Amniotic epithelial cell (primary cell): ENCODE measurements around the gene PAQR8.

Experiments used
- DNase-seq: peaks from one replicate; pipeline ENCODE4 v3.0.0-alpha.2; 2010; ENCODE audit warnings: low read depth

The PAQR8 gene, protein sequence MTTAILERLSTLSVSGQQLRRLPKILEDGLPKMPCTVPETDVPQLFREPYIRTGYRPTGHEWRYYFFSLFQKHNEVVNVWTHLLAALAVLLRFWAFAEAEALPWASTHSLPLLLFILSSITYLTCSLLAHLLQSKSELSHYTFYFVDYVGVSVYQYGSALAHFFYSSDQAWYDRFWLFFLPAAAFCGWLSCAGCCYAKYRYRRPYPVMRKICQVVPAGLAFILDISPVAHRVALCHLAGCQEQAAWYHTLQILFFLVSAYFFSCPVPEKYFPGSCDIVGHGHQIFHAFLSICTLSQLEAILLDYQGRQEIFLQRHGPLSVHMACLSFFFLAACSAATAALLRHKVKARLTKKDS

DNA sequence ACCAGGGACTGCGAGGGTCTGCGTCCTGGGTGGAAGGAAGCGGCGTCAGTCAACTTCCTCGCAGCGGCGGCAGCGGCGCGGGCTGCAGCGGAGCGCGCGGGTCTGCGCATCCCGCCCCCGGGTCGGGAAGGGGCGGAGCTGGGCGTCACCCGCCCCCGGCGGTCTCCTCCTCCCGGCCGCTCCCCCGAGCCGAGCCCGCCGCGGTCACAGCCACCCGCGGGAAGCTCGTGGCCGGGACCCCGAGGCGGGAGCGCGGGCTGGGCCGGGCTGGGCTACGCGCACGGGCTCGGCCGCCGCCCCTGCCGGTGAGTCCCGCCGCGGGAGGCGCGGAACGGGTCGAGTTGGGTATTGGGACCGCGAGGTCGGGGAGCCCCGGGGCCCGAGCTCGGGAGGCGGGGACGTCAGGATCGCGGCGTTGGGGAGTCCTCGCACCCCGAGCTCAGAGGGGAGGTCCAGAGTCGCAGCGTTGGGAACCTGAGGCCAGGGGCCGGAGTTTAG lies at the start of gene PAQR8:
PAQR8 (plus strand) TSS at position 207 of the 498 bp plus-strand sequence. CDS start 41,063 bp downstream, outside the sequence.
- peak; percentile 54 for DNase-seq

DNA sequence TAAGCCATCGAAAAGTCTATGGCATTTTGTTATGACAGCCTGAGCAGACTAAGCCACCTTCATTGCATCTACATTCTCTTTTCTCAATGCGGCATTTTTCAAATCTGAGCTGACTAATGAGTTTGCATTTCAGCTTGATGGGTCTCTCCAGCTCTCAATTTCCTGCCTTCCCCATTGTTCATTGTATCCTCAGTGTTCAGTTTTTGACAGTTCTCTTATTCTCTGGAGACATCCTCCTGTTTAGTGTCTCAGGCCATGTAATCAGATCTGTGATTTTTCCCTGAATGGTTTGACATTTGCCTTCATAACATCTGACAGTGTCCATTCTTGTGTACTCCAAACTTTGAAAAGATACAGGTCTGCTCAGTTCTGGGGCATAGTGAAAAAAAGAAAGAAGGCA lies 49.5 kb upstream of the PAQR8 start:
- DNase-seq, result no peak

DNA sequence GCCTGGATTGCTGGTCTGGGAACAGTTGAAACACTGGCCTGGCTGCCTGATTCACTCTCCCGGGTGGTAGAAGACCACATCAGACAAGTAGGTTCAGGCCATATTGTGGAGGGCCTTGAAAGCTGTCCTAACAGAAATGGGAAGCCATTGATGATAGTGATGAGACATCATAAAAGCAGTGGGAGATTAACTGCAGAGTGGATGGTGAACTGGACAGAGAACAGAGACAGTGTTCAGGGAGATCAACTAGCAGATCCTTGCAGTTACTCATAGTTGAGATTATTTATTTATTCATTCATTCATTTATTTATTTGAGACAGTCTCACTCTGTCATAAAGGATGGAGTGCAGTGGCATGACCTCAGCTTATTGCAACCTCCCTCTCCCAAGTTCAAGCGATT lies 47.2 kb upstream of the PAQR8 start:
- DNase-seq, result no peak

DNA sequence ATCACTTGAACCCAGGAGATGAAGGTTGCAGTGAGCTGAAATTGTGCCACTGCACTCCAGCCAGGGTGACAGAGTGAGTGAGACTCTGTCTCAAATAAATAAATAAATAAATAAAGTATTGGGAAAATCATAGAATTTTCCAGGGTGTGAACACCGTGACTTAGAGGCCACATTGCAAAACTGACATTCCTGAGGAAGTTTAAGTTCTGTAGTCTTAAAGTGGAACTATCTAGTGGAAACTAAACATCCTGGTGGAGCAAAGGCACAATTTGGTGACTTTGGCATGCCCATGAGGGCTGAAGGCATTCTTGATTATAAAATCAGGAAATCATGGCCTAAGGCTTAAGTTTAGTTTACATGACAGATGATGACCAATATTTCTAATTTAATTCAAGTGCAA lies 44.7 kb upstream of the PAQR8 start:
- no peak for DNase-seq

DNA sequence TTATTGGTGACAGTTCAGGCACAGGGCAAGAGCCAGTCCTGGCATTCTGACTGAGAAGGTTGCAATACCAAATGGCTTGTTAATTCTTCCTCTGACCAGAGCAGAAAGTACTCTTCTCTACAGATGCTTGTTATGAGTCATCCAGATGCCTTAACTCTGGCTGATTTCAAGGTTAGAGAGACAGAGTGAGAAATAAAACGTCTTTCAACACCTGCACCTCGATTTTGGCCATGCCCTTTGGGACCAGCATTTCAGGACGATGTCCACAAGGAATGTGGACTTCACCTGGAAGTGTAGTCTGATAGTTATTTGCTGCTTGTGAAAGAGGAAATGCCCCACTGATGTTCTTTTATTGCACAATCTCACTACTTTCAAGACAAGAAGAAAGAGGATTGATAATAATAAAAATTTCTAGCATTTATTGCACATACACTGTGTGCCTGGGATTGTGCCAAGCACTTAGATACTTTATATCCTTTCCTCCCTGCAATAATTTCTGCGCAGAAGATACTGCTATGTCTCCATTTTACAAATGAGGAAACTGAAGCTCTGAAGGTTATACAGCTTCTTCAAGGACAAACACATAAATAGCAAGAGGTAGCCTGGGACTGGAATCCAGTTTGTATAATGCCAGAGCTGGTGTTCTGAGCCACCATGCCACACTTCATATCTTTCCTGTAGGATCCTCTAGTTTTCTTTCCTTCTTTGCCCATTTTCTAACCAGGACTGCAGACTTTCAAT lies 43.9 kb upstream of the PAQR8 start:
- DNase-seq, result peak; percentile 72

DNA sequence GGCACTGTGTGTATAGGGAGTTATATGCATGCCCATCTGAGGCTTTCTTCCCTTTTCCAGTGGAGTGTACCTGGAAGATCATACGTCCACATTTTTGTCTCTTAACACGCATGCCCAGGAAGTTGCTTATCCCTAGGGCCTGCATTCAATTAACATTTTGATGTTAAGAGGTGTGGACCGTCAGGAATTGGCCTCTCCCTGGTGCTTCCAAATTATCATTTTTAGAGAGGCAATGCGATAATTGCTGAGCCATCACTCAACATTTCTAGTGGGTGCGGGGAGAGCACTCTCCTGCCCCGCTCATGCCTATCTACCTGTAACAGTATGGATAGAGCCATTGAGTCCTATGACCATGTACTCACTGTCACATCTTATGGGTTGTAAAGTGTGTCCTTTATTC lies 37.8 kb upstream of the PAQR8 start:
- DNase-seq, result no peak

DNA sequence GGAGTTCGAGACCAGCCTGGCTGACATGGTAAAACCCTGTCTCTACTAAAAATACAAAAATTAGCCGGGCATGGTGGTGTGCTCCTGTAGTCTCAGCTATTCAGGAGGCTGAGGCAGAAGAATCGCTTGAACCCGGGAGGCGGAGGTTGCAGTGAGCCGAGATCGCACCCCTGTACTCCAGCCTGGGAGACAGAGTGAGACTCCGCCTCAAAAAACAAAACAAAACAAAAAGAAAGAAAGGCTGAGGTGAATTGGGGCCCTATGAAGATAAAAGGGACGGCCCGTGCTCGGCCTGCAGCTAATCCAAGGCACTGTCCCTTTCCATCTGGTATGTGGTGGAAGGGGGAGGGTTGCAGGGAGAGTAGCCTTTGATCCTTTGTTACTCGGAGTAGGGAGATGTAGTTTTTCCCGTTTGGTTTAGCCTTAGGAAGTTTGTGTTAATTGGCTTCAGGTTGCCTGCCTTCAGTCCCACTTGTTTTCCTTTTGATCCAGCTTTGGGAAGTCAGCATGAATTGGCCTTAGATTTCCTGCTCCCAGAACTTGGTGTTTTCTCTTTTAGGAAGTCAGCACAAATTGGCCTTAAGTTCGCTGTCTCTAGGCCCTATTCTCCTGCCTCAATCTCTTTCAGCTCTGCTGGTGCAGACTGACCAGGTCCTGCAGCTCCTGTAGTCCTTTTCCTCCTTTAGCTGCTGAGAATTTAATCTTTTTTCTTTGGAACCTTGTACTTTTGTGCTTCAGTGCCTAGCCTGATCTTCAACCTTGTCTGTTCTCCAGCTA lies 36.1 kb upstream of the PAQR8 start:
- DNase-seq, result no peak

DNA sequence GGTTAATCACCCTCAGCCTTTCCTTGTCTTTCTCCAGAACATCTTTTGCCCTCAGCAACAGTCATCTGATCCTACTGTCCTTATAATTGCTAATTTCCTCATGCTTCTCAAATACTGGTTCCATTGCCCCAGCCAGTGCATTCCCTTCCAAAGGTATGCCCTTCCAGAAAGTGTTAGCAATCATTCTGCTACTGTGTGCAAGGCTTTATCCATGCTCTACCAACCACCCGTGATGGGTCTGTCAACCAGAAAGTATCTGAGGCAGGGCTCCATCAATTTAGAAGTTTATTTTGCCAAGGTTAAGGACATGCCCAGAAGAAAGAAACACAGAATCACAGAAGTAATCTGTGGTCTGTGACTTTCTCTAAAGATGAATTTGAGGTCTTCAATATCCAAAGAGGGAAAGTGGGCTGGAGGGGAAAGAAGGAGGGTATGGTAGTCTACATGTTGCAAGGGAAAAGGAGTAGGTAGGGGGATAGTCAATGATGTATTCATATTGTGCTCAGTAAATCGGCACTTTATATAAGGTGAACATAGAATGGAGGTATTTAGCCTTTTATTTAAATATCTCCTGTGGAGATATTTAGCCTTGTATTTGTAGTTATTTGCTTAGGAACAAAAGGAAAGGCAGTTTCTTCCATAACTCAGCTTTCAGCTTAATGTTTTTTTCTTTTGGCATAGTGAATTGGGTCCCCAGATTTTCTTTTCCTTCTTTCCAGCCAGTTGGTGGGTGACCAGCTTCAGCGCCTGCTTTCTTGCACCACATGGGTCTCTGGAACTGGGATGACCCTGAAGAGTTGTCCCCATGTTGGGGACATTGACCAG lies 35.2 kb upstream of the PAQR8 start:
- DNase-seq, result no peak

DNA sequence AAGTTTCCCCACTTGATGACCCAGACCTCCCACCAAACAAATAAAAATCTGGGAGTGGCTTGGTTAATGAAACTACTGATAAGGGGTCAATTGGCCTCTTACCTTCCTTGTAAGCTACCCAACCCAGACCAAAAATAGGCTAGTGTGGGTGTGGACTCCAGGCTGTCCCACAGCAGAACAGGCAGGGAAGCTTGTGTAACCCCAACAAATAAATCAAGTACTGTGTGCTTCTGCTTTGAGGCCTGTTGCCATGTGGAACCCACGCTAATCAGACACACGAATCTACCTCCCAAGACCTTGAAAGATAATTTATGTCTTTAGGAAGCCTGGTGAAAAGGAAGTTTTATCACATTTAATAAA lies 33.7 kb upstream of the PAQR8 start:
- peak; percentile 21 for DNase-seq

DNA sequence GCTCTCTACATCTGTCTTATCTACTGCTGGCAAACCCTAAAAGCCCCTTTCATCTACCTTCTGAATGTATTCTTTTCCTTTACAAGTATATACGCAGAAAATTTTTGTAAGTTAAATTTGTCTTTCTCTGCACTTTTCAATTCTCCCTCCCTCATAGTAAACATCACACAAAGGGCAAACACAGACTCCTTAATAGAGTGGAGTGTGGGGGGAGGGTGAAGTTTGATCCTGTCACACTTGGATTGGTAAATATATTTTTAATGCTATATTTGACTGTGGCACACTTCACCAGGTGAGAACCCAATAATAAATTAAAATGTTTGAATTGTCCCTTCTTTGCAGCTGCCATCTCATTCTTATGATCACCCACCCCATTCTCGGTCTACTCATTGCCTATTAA lies 33.2 kb upstream of the PAQR8 start:
- no peak for DNase-seq

DNA sequence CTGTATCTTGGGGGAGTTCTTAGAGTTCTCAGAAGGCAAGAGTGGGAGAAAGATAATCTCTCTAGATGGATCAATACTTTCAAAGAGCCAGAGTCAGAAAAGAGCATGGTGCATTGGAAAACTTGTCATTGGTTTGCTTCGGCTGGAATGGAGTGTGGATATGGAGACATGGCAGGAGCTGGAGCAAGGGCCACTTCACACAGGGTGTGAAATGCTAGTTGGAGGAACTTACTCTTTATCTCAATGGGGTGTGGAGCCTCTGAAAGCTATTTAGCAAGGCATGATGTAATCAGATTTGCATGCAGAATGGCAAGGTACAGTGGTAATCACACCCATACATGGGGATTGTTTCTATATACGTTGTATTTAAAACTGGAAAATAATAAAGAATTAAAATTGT lies 31.5 kb upstream of the PAQR8 start:
- DNase-seq, result no peak

DNA sequence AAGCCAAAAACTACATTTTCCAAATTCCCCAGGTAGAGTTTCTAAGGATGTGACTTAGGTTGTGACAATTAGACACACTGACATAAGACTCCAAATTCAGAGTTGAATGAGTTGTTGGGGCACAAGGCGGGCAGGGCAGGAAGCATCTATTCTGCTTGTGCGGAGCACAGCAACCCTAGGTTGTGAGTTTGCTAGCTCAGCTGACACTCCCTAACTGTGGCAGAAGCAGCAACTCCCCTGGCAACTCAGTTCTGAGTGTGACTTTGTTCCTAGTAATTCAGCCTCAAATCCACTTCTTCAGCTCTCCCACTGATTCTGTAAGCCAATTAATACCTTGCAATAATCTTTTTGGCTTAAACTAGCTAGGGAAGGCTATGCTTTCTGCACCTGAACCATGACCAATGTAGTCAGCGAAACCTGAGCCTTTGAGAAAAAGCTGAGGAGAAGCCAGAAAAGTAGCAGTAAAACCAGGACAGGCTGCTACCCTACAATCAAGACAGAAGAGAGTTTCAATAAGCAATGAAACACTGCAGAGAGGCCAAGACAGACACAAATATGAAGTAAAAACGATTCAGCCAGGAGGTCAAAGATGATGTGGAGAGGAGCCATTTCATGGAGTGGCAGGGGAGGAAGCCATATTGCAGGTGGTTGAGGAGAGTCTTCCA lies 30.0 kb upstream of the PAQR8 start:
- DNase-seq, result no peak

DNA sequence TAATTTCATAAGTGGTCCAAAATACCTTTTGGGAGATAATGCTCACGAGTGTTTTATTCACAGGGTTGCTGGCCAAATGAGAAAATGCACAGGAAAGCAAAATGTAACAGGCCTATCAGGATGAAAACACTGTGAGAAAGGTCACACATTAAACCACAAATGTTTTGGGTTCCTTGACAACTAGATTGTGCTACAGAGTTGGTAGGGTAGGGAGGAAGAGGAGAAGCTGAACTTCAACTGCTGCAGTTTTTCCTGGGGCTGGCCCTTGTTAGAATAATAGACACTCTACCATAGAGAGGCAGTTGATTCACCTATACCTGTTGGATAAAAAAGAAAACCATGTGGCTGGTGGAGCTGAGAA lies 28.1 kb upstream of the PAQR8 start:
- DNase-seq, result peak; percentile 30

DNA sequence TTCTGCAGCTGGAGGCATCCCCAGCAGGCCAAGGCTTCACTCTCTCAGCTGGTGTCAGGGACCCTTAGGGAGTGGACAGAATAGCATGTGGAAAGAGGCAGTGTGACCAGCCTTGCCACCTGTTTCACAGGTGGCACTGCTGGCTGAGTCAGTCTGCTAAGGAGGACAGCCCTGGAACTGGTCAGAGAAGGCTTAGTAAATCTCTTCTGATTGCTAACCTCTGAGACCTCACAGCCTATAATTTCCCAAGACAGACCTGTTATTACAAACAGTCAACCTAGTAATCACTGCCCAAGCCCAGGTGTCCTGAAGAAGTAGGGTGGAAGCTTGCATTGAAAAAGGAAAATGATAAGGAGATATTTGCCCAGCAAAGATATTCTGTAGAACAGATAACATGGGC lies 26.4 kb upstream of the PAQR8 start:
- no peak for DNase-seq

DNA sequence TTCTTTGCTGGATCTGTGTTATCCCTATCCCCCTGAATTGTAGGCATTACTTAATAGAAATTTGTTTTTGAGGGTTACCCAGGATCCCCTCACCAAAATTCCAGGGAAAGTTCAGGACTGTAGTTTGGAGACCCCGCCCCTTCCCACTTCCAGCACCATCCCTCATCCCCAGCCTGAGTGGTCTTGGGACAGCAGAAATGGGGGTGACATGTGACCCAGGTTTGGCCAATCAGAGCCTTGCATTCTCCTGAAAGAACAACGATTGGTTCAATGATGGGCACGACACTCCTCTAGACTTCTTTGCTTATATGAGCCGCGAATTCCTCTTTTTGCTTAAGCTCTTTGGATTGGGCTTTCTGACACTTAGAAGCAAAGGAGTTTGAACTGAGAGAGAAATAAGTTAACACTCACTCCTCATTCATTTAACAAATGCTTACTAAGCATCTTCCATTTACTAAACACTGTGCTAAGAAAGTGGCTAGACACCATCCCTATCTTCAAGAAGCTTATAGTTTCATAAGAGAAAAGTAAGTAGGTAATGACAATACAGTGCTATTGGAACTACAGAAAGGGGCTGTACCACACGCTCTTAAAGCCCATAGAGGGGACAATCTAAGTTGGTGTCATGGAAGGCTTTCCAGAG lies 24.9 kb upstream of the PAQR8 start:
- DNase-seq, result no peak

DNA sequence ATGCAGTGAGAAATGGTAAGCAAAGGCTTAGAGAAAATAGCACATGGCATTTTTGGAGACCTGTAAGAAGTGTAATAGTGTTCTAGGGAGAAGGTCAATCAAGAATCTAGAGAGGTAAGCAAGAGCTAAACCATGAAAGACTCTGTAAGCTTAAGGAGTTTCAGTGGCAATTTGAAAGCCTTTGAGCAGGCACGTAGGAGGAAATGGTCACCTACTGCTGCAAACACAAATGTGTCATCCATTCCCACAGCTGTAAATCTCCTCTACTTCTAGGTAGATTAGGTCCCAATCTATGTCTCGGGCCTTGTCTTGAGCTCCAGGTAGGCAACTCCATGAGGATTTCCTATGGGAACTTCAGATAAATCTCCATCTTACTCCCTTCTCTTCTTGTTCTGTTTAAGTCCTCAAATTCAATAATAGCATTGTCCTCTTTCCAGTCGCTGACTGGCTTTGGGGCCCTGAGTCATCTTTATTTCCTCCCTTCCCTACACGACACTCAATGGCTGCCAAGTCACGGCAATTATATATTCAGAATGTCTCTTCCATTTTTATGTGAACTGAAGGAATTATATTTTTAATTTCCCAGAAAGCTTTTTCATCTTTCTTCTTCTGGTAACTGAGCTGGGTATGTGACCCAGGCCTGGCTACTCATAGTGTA lies 24.2 kb upstream of the PAQR8 start:
- DNase-seq, result no peak

DNA sequence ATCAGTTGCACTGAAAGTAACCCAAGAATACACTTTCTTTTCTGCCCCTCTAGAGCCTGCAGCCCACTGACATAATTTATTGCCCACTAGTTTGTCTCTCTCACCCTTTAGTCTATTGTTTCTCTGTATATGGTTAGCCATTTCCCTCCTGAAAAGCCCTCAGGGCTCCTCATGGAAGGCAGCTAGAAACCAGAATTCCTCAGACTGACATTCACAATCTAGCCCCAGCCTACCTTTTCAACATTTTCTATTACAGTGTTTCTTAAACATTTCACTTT lies 21.4 kb upstream of the PAQR8 start:
- DNase-seq, result no peak

DNA sequence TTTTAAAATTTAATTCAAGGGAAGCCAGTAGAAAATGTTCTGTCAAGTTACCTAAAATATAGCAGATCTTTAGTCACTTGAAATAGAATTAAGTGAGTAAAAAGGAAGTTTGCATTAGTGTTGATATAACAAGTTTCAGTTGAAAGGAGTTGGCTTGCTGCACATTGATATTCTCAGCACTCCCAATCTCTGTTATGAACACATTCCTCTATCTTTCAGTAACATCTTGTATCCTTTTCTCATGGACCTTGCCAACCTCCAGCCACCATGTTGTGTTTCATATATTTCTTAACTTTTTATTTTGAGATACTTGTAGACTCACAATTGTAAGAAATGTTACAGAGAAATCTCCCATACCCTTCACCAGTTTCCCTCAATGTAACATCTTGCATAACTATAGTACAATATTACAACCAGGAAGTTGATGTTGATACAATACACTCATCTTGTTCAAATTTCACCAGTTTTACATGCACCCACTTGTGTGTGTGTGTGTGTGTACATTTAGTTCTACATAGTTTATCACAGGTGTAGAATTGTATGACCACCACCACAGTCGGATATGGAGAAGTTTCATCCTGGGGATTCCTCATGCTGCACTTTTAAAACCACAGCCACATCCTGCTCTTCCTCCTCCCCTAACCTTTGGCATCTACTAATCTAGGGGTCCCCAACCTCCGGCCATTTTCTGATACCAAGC lies 20.2 kb upstream of the PAQR8 start:
- DNase-seq, result no peak

DNA sequence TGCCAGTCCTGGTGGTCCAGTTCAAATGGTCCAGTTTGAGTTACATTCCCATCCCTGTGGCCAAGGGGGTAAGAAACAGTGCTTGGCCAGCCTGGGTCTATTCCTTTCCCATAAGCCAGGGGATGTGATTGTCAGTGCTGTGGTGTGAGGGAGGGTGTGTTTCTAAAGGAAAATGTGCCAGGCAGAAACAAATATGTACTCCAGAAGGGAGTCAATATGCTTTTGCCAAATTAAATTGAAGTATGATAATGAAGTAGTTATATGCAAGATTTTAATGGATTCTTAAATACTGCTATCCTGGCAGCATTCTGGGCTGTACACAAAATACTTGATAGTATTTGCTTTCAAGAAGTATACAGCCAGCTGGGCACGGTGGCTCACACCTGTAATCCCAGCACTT lies 16.6 kb upstream of the PAQR8 start:
- DNase-seq, result no peak

DNA sequence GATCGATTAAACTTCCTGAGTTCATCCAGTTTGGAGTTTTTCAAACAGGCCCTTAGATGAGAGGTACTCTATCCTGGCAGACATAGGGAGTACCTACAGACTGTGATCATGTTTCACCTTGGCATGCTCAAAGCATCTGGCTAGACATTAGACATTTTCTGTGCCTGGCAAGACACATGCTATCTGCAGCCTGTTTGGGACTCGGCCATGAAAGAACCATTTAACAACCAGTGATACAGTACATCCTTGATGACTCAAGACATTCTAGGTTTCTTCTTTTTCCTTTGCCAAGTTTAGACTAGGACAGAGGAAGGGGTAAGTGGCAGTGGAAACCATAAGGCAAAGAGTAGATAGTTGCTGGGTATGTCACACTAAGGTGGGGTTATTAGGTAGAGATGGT lies 15.4 kb upstream of the PAQR8 start:
- DNase-seq, result no peak
